MM.1S (cell line): Measurements from ENCODE around the gene VTI1B.
"Not testable (repeated sequence)": the region's sequence is repeated elsewhere in the genome, so short reads cannot be mapped to it uniquely, and the experiment has no call there.

Experiments used
- DNase-seq: peaks from one replicate; pipeline ENCODE4 v3.0.0-alpha.2; 2015
- H2AFZ ChIP-seq: fragments of 300-600 bp; sonication (generic); 2 replicates; pipeline ENCODE4 v1.6.0; 2016; ENCODE audit warnings: antibody characterized with exemption, low read length
- H3F3A ChIP-seq: fragments of 300-600 bp; sonication (generic); 2 replicates; pipeline ENCODE4 v1.6.1; 2016; ENCODE audit warnings: mild to moderate bottlenecking, antibody characterized with exemption, low read length, moderate library complexity, mixed read lengths; ENCODE audit not compliant: insufficient read depth
- H3K27ac ChIP-seq: fragments of 300-600 bp; sonication (generic); 2 replicates; pipeline ENCODE4 v1.5.1; 2016; ENCODE audit warnings: mild to moderate bottlenecking, low read length
- H3K27me3 ChIP-seq: fragments of 300-600 bp; sonication (generic); replicated peaks from 2 replicates; pipeline ENCODE4 v1.6.0; 2016; ENCODE audit warnings: low read length; ENCODE audit not compliant: insufficient read depth
- H3K36me3 ChIP-seq: fragments of 300-600 bp; sonication (generic); replicated peaks from 2 replicates; pipeline ENCODE4 v1.6.1; 2016; ENCODE audit warnings: mild to moderate bottlenecking, low read length, mixed read lengths; ENCODE audit not compliant: insufficient read depth
- H3K4me1 ChIP-seq: fragments of 300-600 bp; sonication (generic); 2 replicates; pipeline ENCODE4 v1.6.1; 2016; ENCODE audit warnings: low read length, mixed read lengths
- H3K4me2 ChIP-seq: fragments of 300-600 bp; sonication (generic); 2 replicates; pipeline ENCODE4 v1.6.0; 2016; ENCODE audit warnings: low read depth, low read length
- H3K4me3 ChIP-seq: fragments of 300-600 bp; sonication (generic); 2 replicates; pipeline ENCODE4 v1.5.1; 2016; ENCODE audit warnings: low read length, mixed read lengths
- H3K79me2 ChIP-seq: fragments of 300-600 bp; sonication (generic); 2 replicates; pipeline ENCODE4 v1.6.1; 2016; ENCODE audit warnings: mixed run types, low read length, mixed read lengths
- H3K9ac ChIP-seq: fragments of 300-600 bp; sonication (generic); 2 replicates; pipeline ENCODE4 v1.6.1; 2016; ENCODE audit warnings: low read length, mixed read lengths
- H3K9me2 ChIP-seq: fragments of 300-600 bp; sonication (generic); replicated peaks from 2 replicates; pipeline ENCODE4 v1.6.1; 2016; ENCODE audit warnings: mild to moderate bottlenecking, low read length, mixed read lengths; ENCODE audit not compliant: insufficient read depth
- H3K9me3 ChIP-seq: fragments of 300-600 bp; sonication (generic); replicated peaks from 2 replicates; pipeline ENCODE4 v1.6.1; 2016; ENCODE audit warnings: mild to moderate bottlenecking, low read length, mixed read lengths; ENCODE audit not compliant: insufficient read depth
- H4K20me1 ChIP-seq: fragments of 300-600 bp; sonication (generic); 2 replicates; pipeline ENCODE4 v1.6.1; 2016; ENCODE audit warnings: mild to moderate bottlenecking, low read length, moderate library complexity, mixed read lengths; ENCODE audit not compliant: insufficient read depth
- EZH2 ChIP-seq: fragments of 300-600 bp; sonication (generic); optimal IDR thresholded peaks from 2 replicates; pipeline ENCODE3; 2017; ENCODE audit warnings: low read depth, mild to moderate bottlenecking, antibody characterized with exemption, low read length, mixed read lengths
- EZH2phosphoT487 ChIP-seq: fragments of 300-600 bp; sonication (generic); IDR thresholded peaks from 2 replicates; pipeline ENCODE4 v1.6.1; 2018; ENCODE audit warnings: antibody characterized with exemption, low read length
- TF ChIP-seq, protein P1 (sequence below): fragments of 300-600 bp; sonication (generic); IDR thresholded peaks from 2 replicates; pipeline ENCODE4 v1.5.1; 2016; ENCODE audit warnings: antibody characterized with exemption, low read length, mixed read lengths

Gene VTI1B

DNA sequence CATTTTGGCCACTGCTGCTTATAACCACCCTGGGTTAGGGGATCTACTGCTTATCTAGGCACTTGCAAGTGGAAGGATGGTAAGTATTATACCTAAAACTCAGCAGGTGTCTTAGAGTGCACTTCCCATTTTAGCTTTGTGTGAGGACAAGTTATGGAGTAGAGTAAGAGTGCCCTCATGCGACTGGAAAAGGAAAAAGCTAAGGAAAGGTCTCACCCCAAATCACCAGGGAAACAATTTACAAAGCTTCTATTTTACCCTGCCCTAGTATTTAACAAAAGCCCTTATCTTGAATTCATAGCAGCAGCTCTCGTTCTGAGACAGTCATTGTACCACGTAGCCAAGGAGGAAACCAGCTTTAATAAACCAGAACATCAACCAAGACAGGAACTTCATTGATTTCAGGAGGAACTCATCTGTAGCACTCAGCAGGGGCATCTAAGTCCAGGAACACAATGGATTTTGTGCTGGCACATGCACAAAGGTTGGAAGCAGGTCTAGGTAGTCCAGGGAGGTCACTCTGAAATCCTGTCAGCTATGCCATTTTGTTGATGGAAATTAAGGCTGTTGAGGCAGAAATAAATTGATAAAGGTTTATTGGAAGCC is 30.2 kb upstream of the VTI1B start:
- H3K4me2 ChIP-seq, result no peak overlapping the region
- H3K9ac ChIP-seq, result no peak overlapping the region
- peak; percentile 47 for DNase-seq

DNA sequence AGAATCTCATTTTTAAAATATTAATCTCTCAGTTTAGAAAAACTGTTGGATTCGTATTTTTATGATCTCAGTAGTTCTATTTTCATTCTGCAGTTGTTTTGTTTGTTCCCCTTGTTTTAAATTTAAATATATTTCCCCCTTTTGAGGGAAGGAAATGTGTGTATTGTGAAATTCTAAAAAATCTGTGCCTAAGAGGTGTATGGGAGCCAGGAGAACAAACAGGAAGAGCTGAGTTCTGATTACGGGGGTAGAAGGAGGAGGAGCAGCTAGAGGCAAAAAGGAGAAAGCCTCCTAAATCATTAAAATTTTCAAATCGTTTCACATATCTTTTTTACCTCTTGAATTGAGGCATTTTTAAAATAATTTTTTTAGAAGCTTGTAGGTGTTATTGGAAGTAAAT is 29.6 kb upstream of the VTI1B start:
- no peak overlapping the region for H3K27ac ChIP-seq
- H4K20me1 ChIP-seq, result no peaks in the 10 kb centered on the region
- H2AFZ ChIP-seq, result no peak overlapping the region
- no peak for DNase-seq
- no peaks in the 10 kb centered on the region for H3K4me1 ChIP-seq
- H3K79me2 ChIP-seq, result no peaks in the 10 kb centered on the region
- H3K27me3 ChIP-seq, result no peaks in the 10 kb centered on the region
- no peak overlapping the region for H3K9ac ChIP-seq
- no peaks in the 10 kb centered on the region for H3K36me3 ChIP-seq
- no peaks in the 10 kb centered on the region for H3F3A ChIP-seq
- H3K9me2 ChIP-seq, result no peaks in the 10 kb centered on the region
- H3K4me3 ChIP-seq, result no peak overlapping the region
- TF ChIP-seq EZH2phosphoT487, result no peak
- TF ChIP-seq, protein P1, sequence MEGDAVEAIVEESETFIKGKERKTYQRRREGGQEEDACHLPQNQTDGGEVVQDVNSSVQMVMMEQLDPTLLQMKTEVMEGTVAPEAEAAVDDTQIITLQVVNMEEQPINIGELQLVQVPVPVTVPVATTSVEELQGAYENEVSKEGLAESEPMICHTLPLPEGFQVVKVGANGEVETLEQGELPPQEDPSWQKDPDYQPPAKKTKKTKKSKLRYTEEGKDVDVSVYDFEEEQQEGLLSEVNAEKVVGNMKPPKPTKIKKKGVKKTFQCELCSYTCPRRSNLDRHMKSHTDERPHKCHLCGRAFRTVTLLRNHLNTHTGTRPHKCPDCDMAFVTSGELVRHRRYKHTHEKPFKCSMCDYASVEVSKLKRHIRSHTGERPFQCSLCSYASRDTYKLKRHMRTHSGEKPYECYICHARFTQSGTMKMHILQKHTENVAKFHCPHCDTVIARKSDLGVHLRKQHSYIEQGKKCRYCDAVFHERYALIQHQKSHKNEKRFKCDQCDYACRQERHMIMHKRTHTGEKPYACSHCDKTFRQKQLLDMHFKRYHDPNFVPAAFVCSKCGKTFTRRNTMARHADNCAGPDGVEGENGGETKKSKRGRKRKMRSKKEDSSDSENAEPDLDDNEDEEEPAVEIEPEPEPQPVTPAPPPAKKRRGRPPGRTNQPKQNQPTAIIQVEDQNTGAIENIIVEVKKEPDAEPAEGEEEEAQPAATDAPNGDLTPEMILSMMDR, result no peak
- TF ChIP-seq EZH2, result no peak
- no peak overlapping the region for H3K4me2 ChIP-seq
- H3K9me3 ChIP-seq, result no peaks in the 10 kb centered on the region

More for the DNA sequence above, 30.2 kb upstream of the VTI1B start:
- H2AFZ ChIP-seq, result no peak overlapping the region
- TF ChIP-seq EZH2phosphoT487, result no peak
- TF ChIP-seq, protein P1, result peak; percentile 52
- no peaks in the 10 kb centered on the region for H3F3A ChIP-seq
- no peaks in the 10 kb centered on the region for H4K20me1 ChIP-seq
- no peak overlapping the region for H3K4me3 ChIP-seq
- H3K79me2 ChIP-seq, result no peaks in the 10 kb centered on the region
- H3K9me3 ChIP-seq, result no peaks in the 10 kb centered on the region
- no peak overlapping the region for H3K27ac ChIP-seq
- no peaks in the 10 kb centered on the region for H3K4me1 ChIP-seq
- no peaks in the 10 kb centered on the region for H3K27me3 ChIP-seq
- H3K36me3 ChIP-seq, result no peaks in the 10 kb centered on the region
- H3K9me2 ChIP-seq, result no peaks in the 10 kb centered on the region

- H3K9me2 ChIP-seq, result not testable (repeated sequence)
These were observed 27.1 kb upstream of the VTI1B start, which contains the start of gene RDH12 for GRCh38 chr14:67701492-67701891. Gene RDH12, plus strand, starts transcription at chr14:67701886. Its CDS starts 20,757 bp downstream, at chr14:67722643.

GRCh38 chr14:67698179-67698578 is 23.7 kb upstream of the VTI1B start:
- Histone ChIP-seq H3K27me3 (no peaks in the 10 kb centered on the region), H3K79me2 (no peaks in the 10 kb centered on the region), H2AFZ (no peak overlapping the region), H3K36me3 (no peaks in the 10 kb centered on the region), H3K9ac (no peak overlapping the region), H3K4me2 (no peak overlapping the region), H3K27ac (no peak overlapping the region), H3K4me3 (no peak overlapping the region), H3F3A (peaks cover 3% of the 10 kb centered on the region; the same call in 1 of the 2 replicates), H3K9me3 (no peaks in the 10 kb centered on the region), H3K4me1 (no peaks in the 10 kb centered on the region), H4K20me1 (no peaks in the 10 kb centered on the region), H3K9me2 (no peaks in the 10 kb centered on the region)
- TF ChIP-seq, protein P1, result no peak
- TF ChIP-seq EZH2phosphoT487, result no peak
- no peak for TF ChIP-seq EZH2
- DNase-seq, result no peak

More at GRCh38 chr14:67701492-67701891, 27.1 kb upstream of the VTI1B start, which contains the start of gene RDH12:
- not testable (repeated sequence) for H3K27me3 ChIP-seq, H3K4me3 ChIP-seq, H3K9ac ChIP-seq, H4K20me1 ChIP-seq, H3K4me2 ChIP-seq, H2AFZ ChIP-seq, H3K4me1 ChIP-seq, DNase-seq, H3K27ac ChIP-seq, H3F3A ChIP-seq, H3K79me2 ChIP-seq, H3K9me3 ChIP-seq, H3K36me3 ChIP-seq
